ENCODE data around the gene EXOC2.

DNA sequence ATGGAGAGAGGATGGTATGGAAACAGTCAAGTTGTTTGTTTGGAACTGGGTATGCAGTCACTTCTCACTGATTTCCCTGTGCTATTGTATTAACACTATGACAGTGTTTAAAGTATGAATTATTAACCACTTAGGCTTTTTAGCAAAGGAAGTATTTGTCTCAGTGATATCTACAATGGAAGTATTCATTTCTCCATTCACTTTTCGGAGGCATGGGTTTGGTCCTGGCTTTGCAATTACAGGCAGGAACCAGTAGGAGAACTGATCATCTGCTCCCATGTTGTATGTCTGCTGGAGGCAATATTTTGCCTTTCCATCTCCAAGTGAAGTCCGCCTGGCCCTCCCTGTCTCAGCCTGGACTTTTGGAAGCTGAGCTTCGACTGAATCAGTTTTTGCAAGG lies 30.6 kb upstream of the EXOC2 start:
- TF ChIP-seq EZH2 (IDR thresholded peaks at IDR 0.05; ENCODE audit: borderline replicate concordance, insufficient read depth, low read depth, low read length, poor library complexity, severe bottlenecking), result no peak
- TF ChIP-seq, protein P1, sequence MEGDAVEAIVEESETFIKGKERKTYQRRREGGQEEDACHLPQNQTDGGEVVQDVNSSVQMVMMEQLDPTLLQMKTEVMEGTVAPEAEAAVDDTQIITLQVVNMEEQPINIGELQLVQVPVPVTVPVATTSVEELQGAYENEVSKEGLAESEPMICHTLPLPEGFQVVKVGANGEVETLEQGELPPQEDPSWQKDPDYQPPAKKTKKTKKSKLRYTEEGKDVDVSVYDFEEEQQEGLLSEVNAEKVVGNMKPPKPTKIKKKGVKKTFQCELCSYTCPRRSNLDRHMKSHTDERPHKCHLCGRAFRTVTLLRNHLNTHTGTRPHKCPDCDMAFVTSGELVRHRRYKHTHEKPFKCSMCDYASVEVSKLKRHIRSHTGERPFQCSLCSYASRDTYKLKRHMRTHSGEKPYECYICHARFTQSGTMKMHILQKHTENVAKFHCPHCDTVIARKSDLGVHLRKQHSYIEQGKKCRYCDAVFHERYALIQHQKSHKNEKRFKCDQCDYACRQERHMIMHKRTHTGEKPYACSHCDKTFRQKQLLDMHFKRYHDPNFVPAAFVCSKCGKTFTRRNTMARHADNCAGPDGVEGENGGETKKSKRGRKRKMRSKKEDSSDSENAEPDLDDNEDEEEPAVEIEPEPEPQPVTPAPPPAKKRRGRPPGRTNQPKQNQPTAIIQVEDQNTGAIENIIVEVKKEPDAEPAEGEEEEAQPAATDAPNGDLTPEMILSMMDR (IDR thresholded peaks at IDR 0.05), result no peak

Measured in B cell (primary cell).